GM18861 (cell line): Measurements from ENCODE around the gene SPX.

ENCODE experiments used
- ATAC-seq: cut with Tn5 transposase; IDR thresholded peaks from one replicate; pipeline ENCODE4 v1.9.1; 2021; ENCODE audit not compliant: unreplicated experiment

The SPX gene

GRCh38 chr12:21526053-21526452 is at the start of gene SPX:
SPX (plus strand) TSS chr12:21526296; CDS start chr12:21526473, 177 bp downstream.
- no peak for ATAC-seq

GRCh38 chr12:21476949-21477348 is 49.1 kb upstream of the SPX start:
- no peak for ATAC-seq

GRCh38 chr12:21478756-21479455 is 47.2 kb upstream of the SPX start:
- ATAC-seq = no peak

GRCh38 chr12:21483531-21483930 is 42.6 kb upstream of the SPX start:
- ATAC-seq = no peak

- ATAC-seq = no peak
Observed at GRCh38 chr12:21485998-21486397, 40.1 kb upstream of the SPX start.

GRCh38 chr12:21499765-21500164 is 26.3 kb upstream of the SPX start:
- no peak for ATAC-seq

- no peak for ATAC-seq
Observed at GRCh38 chr12:21500786-21501257, 25.3 kb upstream of the SPX start.

- ATAC-seq = peak; percentile 99
Observed at GRCh38 chr12:21501258-21502163, 24.6 kb upstream of the SPX start, which contains the start of the genes GOLT1B and RECQL. GOLT1B (plus strand) TSS chr12:21501789; CDS start chr12:21501924, 135 bp downstream. RECQL (minus strand) TSS chr12:21501635; CDS start chr12:21499570, 2,065 bp downstream.

GRCh38 chr12:21502164-21502496 is 24.0 kb upstream of the SPX start:
- no peak for ATAC-seq

GRCh38 chr12:21502872-21503271 is 23.2 kb upstream of the SPX start:
- ATAC-seq = no peak

- ATAC-seq = no peak
Observed at GRCh38 chr12:21505888-21506287, 20.2 kb upstream of the SPX start.

GRCh38 chr12:21507849-21508248 is 18.2 kb upstream of the SPX start:
- ATAC-seq = no peak

GRCh38 chr12:21509768-21510167 is 16.3 kb upstream of the SPX start:
- peak; percentile 92 for ATAC-seq

GRCh38 chr12:21516281-21516680 is 9.8 kb upstream of the SPX start:
- no peak for ATAC-seq

GRCh38 chr12:21518451-21518850 is 7.6 kb upstream of the SPX start:
- no peak for ATAC-seq

GRCh38 chr12:21521541-21521940 is 4.6 kb upstream of the SPX start:
- ATAC-seq = no peak

- no peak for ATAC-seq
Observed at GRCh38 chr12:21523148-21523547, 2.9 kb upstream of the SPX start.

GRCh38 chr12:21526721-21527345 is 737 bp downstream of the SPX start:
- no peak for ATAC-seq

- ATAC-seq = peak; percentile 96
Observed at GRCh38 chr12:21527451-21528180, 1.5 kb downstream of the SPX start.

GRCh38 chr12:21528953-21529352 is 2.9 kb downstream of the SPX start:
- no peak for ATAC-seq

GRCh38 chr12:21529456-21529855 is 3.4 kb downstream of the SPX start:
- no peak for ATAC-seq
